IMR-90 (cell line): ENCODE measurements around the gene N4BP2. TPM values are rescaled to one million over a fixed set of nuclear protein-coding genes. Genes with fewer than 3 reads are reported as not detected.

Experiments
- ATAC-seq: fragments of 200-7000 bp; cut with Tn5 transposase; 2 replicates; pipeline ENCODE4 v1.9.1; 2020; ENCODE audit warnings: low read depth, mild to moderate bottlenecking, moderate library complexity
- BruUV-seq: library from RNA; stranded (reverse); fragments of 400-500 nt; replicated peaks from 2 replicates; lab custom pipeline; 2021; lab: Mats Ljungman, UMichigan
- CTCF ChIA-PET: fragments of 300-600 bp; formaldehyde crosslinking; extraction: SDS; loops from one replicate; lab custom pipeline; 2021; ENCODE audit warnings: antibody characterized with exemption; lab: Yijun Ruan, JAX
- POLR2A ChIA-PET: fragments of 300-600 bp; sonication (Branson Sonifier 250); formaldehyde crosslinking; loops from one replicate; lab custom pipeline; 2022; ENCODE audit warnings: antibody characterized with exemption; ENCODE audit not compliant: unreplicated experiment; lab: Charles Lee
- DNase-seq: peaks from one replicate; pipeline ENCODE4 v3.0.0; 2013
- H2AFZ ChIP-seq: replicated peaks from 2 replicates; pipeline ENCODE3; 2013; ENCODE audit warnings: low read length, mild to moderate bottlenecking; ENCODE audit not compliant: poor library complexity
- H2AK5ac ChIP-seq: 2 replicates; pipeline ENCODE4 v1.6.1; 2013; ENCODE audit warnings: low read depth, low read length, inconsistent platforms
- H2AK9ac ChIP-seq: replicated peaks from 2 replicates; pipeline ENCODE3; 2013; ENCODE audit warnings: mild to moderate bottlenecking, low read depth, low read length, moderate library complexity; ENCODE audit not compliant: poor library complexity
- H2BK120ac ChIP-seq: 2 replicates; pipeline ENCODE4 v1.6.1; 2013; ENCODE audit warnings: low read depth, low read length, inconsistent platforms
- H2BK15ac ChIP-seq: 3 replicates; pipeline ENCODE4 v1.6.1; 2013; ENCODE audit warnings: low read depth, low read length, inconsistent platforms
- H2BK20ac ChIP-seq: 2 replicates; pipeline ENCODE4 v1.6.1; 2013; ENCODE audit warnings: low read depth, mild to moderate bottlenecking, inconsistent platforms, low read length, moderate library complexity
- H2BK5ac ChIP-seq: 2 replicates; pipeline ENCODE4 v1.6.1; 2013; ENCODE audit warnings: mild to moderate bottlenecking, low read depth, low read length, inconsistent platforms; ENCODE audit not compliant: poor library complexity, severe bottlenecking
- H3K14ac ChIP-seq: replicated peaks from 2 replicates; pipeline ENCODE4 v1.6.1; 2013; ENCODE audit warnings: low read depth, low read length, inconsistent platforms
- H3K18ac ChIP-seq: 2 replicates; pipeline ENCODE4 v1.6.1; 2013; ENCODE audit warnings: low read depth, low read length, control low read depth
- H3K23ac ChIP-seq: 2 replicates; pipeline ENCODE4 v1.6.1; 2013; ENCODE audit warnings: low read depth, low read length, inconsistent platforms
- H3K27ac ChIP-seq: 2 replicates; pipeline ENCODE4 v1.5.1; 2013; ENCODE audit warnings: mild to moderate bottlenecking, control low read depth, low read length; ENCODE audit not compliant: insufficient read depth
- H3K27me3 ChIP-seq: 2 replicates; pipeline ENCODE4 v1.6.1; 2013; ENCODE audit warnings: low read length; ENCODE audit not compliant: control insufficient read depth, insufficient read depth
- H3K36me3 ChIP-seq: 2 replicates; pipeline ENCODE4 v1.6.1; 2013; ENCODE audit warnings: low read length, mixed read lengths; ENCODE audit not compliant: control insufficient read depth, insufficient read depth
- H3K4ac ChIP-seq: 2 replicates; pipeline ENCODE4 v1.6.1; 2013; ENCODE audit warnings: low read depth, low read length, inconsistent platforms
- H3K4me1 ChIP-seq: 2 replicates; pipeline ENCODE4 v1.6.1; 2013; ENCODE audit warnings: low read length, mixed read lengths; ENCODE audit not compliant: control insufficient read depth, insufficient read depth
- H3K4me2 ChIP-seq: 2 replicates; pipeline ENCODE4 v1.6.1; 2013; ENCODE audit warnings: low read depth, mild to moderate bottlenecking, control low read depth, low read length, moderate library complexity
- H3K4me3 ChIP-seq: 2 replicates; pipeline ENCODE4 v1.5.1; 2013; ENCODE audit warnings: low read depth, mild to moderate bottlenecking, control low read depth, low read length, moderate library complexity; ENCODE audit not compliant: insufficient read depth
- H3K56ac ChIP-seq: 2 replicates; pipeline ENCODE4 v1.6.1; 2013; ENCODE audit warnings: low read length, inconsistent platforms; ENCODE audit not compliant: insufficient read depth; ENCODE audit errors: extremely low read depth
- H3K79me1 ChIP-seq, 2 experiments: 2 replicates each; pipeline ENCODE4 v1.6.1; 2013; ENCODE audit warnings: low read length in 2 of 2, inconsistent platforms in 1 of 2, low read depth in 1 of 2
- H3K9ac ChIP-seq: 2 replicates; pipeline ENCODE4 v1.6.1; 2013; ENCODE audit warnings: low read depth, low read length, control low read depth
- H3K9me1 ChIP-seq: 2 replicates; pipeline ENCODE4 v1.6.1; 2013; ENCODE audit warnings: low read length, inconsistent platforms; ENCODE audit not compliant: insufficient read depth
- H3K9me3 ChIP-seq: 2 replicates; pipeline ENCODE4 v1.6.1; 2013; ENCODE audit warnings: low read length; ENCODE audit not compliant: control insufficient read depth, insufficient read depth
- H4K20me1 ChIP-seq: 2 replicates; pipeline ENCODE4 v1.6.1; 2013; ENCODE audit warnings: low read length, inconsistent platforms; ENCODE audit not compliant: insufficient read depth
- H4K5ac ChIP-seq: 2 replicates; pipeline ENCODE4 v1.6.1; 2013; ENCODE audit warnings: mild to moderate bottlenecking, low read depth, low read length, control low read depth
- H4K8ac ChIP-seq, 2 experiments: 2 replicates each; pipeline ENCODE4 v1.6.1; 2013; ENCODE audit warnings: low read depth in 2 of 2, low read length in 2 of 2, control low read depth in 1 of 2, inconsistent platforms in 1 of 2
- H4K91ac ChIP-seq: 2 replicates; pipeline ENCODE4 v1.6.1; 2013; ENCODE audit warnings: low read depth, low read length, inconsistent platforms; ENCODE audit not compliant: insufficient read depth
- BHLHE40 ChIP-seq: fragments of 150-350 bp; IDR thresholded peaks from 2 replicates; pipeline ENCODE4 v1.6.1; 2016; ENCODE audit warnings: mild to moderate bottlenecking, low read depth, low read length
- CHD1 ChIP-seq: IDR thresholded peaks from 2 replicates; pipeline ENCODE4 v1.6.1; 2012; ENCODE audit warnings: low read depth, low read length, improper control_type of control experiment
- MAFK ChIP-seq: IDR thresholded peaks from 2 replicates; pipeline ENCODE4 v1.6.1; 2012; ENCODE audit warnings: low read depth, low read length, improper control_type of control experiment
- MXI1 ChIP-seq: IDR thresholded peaks from 2 replicates; pipeline ENCODE4 v1.6.1; 2012; ENCODE audit warnings: low read depth, mild to moderate bottlenecking, low read length, moderate library complexity, borderline replicate concordance
- NFE2L2 ChIP-seq: fragments of 150-350 bp; IDR thresholded peaks from 2 replicates; pipeline ENCODE4 v1.6.1; 2016; ENCODE audit warnings: low read depth, mild to moderate bottlenecking, low read length
- POLR2A ChIP-seq: IDR thresholded peaks from 2 replicates; pipeline ENCODE4 v1.6.1; 2012; ENCODE audit warnings: mild to moderate bottlenecking, low read depth, low read length
- RAD21 ChIP-seq: IDR thresholded peaks from 2 replicates; pipeline ENCODE4 v1.6.1; 2012; ENCODE audit warnings: low read length, improper control_type of control experiment
- RCOR1 ChIP-seq: IDR thresholded peaks from 2 replicates; pipeline ENCODE4 v1.6.1; 2012; ENCODE audit warnings: mild to moderate bottlenecking, low read length, improper control_type of control experiment; ENCODE audit not compliant: insufficient replicate concordance
- RFX5 ChIP-seq: IDR thresholded peaks from 2 replicates; pipeline ENCODE4 v1.8.0; 2012; ENCODE audit warnings: low read depth, mild to moderate bottlenecking, low read length, moderate library complexity
- SMC3 ChIP-seq: fragments of 150-350 bp; IDR thresholded peaks from 2 replicates; pipeline ENCODE4 v1.6.1; 2016; ENCODE audit warnings: low read depth, mild to moderate bottlenecking, antibody characterized with exemption, low read length, moderate library complexity
- dilution Hi-C: fragments of 300-500 bp; cut with HindIII; formaldehyde crosslinking; loops from one replicate; pipeline ENCODE4 v1.14.3; 2018; ENCODE audit warnings: low sequenced_read_pairs; ENCODE audit not compliant: unreplicated experiment
- in situ Hi-C: fragments of 300-500 bp; cut with MboI; formaldehyde crosslinking; loops from 3 replicates; pipeline ENCODE4 v1.14.3; 2019; ENCODE audit warnings: low sequenced_read_pairs, inconsistent platforms, mixed read lengths
- intact Hi-C: fragments of 100-400 bp; cut with micrococcal nuclease; formaldehyde crosslinking; loops from 2 replicates; pipeline ENCODE4 v1.10.0; 2022
- polyA plus RNA-seq, 3 experiments: library from polyadenylated mRNA; depleted of rRNA; stranded (reverse); fragments of >200 nt; gene quantifications; 2 replicates each; pipeline ENCODE4 v1.2.3, GENCODE V29; 2012; ENCODE audit warnings: low replicate concordance in 1 of 3
- total RNA-seq: library from RNA; depleted of rRNA; stranded (reverse); fragments of >200 nt; gene quantifications from 2 replicates; pipeline ENCODE4 v1.2.3, GENCODE V29; 2012
- TF ChIP-seq, protein P1 (sequence below): fragments of 150-350 bp; IDR thresholded peaks from 2 replicates; pipeline ENCODE4 v1.6.1; 2016; ENCODE audit warnings: low read depth, mild to moderate bottlenecking, low read length, moderate library complexity, borderline replicate concordance
- TF ChIP-seq, protein P2 (sequence below): fragments of 150-350 bp; IDR thresholded peaks from 2 replicates; pipeline ENCODE4 v1.6.1; 2017; ENCODE audit warnings: mild to moderate bottlenecking, antibody characterized with exemption, low read length, low read depth
- TF ChIP-seq, protein P3 (sequence below): conservative IDR thresholded peaks from 2 replicates; pipeline ENCODE4 v1.5.1; 2012; ENCODE audit warnings: mild to moderate bottlenecking, low read depth, low read length, improper control_type of control experiment

N4BP2 gene
- total and polyA plus RNA-seq, 2 of the 4 experiments (the other 2 are of a cell fraction), result 0.84 to 2.2 TPM

GRCh38 chr4:40130401-40131036, 73.9 kb downstream of the N4BP2 start:
- Histone ChIP-seq H2BK20ac (no peak overlapping the region), H2AFZ (no peak overlapping the region), H3K14ac (no peak overlapping the region), H3K4me2 (no peak overlapping the region), H3K27ac (no peak overlapping the region), H3K27me3 (no peaks in the 10 kb centered on the region), H4K8ac (no peak overlapping the region), H2AK9ac (no peak overlapping the region), H3K9me3 (no peaks in the 10 kb centered on the region), H3K4ac (no peak overlapping the region), H2BK15ac (no peak overlapping the region), H2AK5ac (no peak overlapping the region), H4K91ac (no peak overlapping the region), H3K18ac (no peak overlapping the region), H3K23ac (no peak overlapping the region), H3K9me1 (no peaks in the 10 kb centered on the region), H4K5ac (no peak overlapping the region), H2BK120ac (no peak overlapping the region), H3K56ac (no peak overlapping the region), H4K20me1 (no peaks in the 10 kb centered on the region), H3K36me3 (no peaks in the 10 kb centered on the region), H3K9ac (no peak overlapping the region), H2BK5ac (no peak overlapping the region), H3K79me1 (no peaks in the 10 kb centered on the region), H3K4me3 (no peak overlapping the region), H3K4me1 (no peaks in the 10 kb centered on the region)
- no peak for DNase-seq
- in situ Hi-C loops, result no loop called here
- ChIA-PET POLR2A (no interaction called here), CTCF (no interaction called here)
- ATAC-seq, result no peak
- TF ChIP-seq RCOR1 (no peak), CHD1 (no peak), RAD21 (no peak), MXI1 (no peak), SMC3 (no peak), BHLHE40 (no peak), MAFK (no peak), RFX5 (no peak), NFE2L2 (no peak), POLR2A (no peak)
- TF ChIP-seq, protein P1, sequence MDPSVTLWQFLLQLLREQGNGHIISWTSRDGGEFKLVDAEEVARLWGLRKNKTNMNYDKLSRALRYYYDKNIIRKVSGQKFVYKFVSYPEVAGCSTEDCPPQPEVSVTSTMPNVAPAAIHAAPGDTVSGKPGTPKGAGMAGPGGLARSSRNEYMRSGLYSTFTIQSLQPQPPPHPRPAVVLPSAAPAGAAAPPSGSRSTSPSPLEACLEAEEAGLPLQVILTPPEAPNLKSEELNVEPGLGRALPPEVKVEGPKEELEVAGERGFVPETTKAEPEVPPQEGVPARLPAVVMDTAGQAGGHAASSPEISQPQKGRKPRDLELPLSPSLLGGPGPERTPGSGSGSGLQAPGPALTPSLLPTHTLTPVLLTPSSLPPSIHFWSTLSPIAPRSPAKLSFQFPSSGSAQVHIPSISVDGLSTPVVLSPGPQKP, result no peak
- TF ChIP-seq, protein P2, sequence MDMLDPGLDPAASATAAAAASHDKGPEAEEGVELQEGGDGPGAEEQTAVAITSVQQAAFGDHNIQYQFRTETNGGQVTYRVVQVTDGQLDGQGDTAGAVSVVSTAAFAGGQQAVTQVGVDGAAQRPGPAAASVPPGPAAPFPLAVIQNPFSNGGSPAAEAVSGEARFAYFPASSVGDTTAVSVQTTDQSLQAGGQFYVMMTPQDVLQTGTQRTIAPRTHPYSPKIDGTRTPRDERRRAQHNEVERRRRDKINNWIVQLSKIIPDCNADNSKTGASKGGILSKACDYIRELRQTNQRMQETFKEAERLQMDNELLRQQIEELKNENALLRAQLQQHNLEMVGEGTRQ, result no peak
- TF ChIP-seq, protein P3, sequence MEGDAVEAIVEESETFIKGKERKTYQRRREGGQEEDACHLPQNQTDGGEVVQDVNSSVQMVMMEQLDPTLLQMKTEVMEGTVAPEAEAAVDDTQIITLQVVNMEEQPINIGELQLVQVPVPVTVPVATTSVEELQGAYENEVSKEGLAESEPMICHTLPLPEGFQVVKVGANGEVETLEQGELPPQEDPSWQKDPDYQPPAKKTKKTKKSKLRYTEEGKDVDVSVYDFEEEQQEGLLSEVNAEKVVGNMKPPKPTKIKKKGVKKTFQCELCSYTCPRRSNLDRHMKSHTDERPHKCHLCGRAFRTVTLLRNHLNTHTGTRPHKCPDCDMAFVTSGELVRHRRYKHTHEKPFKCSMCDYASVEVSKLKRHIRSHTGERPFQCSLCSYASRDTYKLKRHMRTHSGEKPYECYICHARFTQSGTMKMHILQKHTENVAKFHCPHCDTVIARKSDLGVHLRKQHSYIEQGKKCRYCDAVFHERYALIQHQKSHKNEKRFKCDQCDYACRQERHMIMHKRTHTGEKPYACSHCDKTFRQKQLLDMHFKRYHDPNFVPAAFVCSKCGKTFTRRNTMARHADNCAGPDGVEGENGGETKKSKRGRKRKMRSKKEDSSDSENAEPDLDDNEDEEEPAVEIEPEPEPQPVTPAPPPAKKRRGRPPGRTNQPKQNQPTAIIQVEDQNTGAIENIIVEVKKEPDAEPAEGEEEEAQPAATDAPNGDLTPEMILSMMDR, result no peak
- intact Hi-C loops, result no loop called here
- no TSS peak for BruUV-seq
- dilution Hi-C loops, result no loop called here
